HepG2 (cell line): Measurements from ENCODE around the gene MAN1A2. TPM values are rescaled to one million over a fixed set of nuclear protein-coding genes. Genes with fewer than 3 reads are reported as not detected.

Experiments
- BCL6 ChIP-seq: IDR thresholded peaks from 2 replicates; pipeline ENCODE4 v1.6.1; 2016; ENCODE audit warnings: missing genetic modification reagents, missing compliant biosample characterization
- CEBPZ ChIP-seq: IDR thresholded peaks from 2 replicates; pipeline ENCODE4 v1.6.1; 2012; ENCODE audit warnings: low read length, improper control_type of control experiment
- EEA1 ChIP-seq: sonication (generic); formaldehyde crosslinking; IDR thresholded peaks from 2 replicates; pipeline ENCODE4 v1.5.1; 2020; ENCODE audit warnings: mild to moderate bottlenecking, missing genetic modification reagents, borderline replicate concordance
- ELF1 ChIP-seq: sonication (generic); formaldehyde crosslinking; IDR thresholded peaks from 2 replicates; pipeline ENCODE4 v1.4.0; 2020; ENCODE audit warnings: missing genetic modification reagents
- ETS1 ChIP-seq: sonication (generic); formaldehyde crosslinking; IDR thresholded peaks from 2 replicates; pipeline ENCODE4 v1.4.0; 2020; ENCODE audit warnings: missing genetic modification reagents
- HOXA9 ChIP-seq: sonication (generic); formaldehyde crosslinking; IDR thresholded peaks from 2 replicates; pipeline ENCODE4 v1.8.1; 2022; ENCODE audit warnings: missing genetic modification reagents, mild to moderate bottlenecking, moderate library complexity, borderline replicate concordance
- JUND ChIP-seq: sonication (generic); formaldehyde crosslinking; IDR thresholded peaks from 2 replicates; pipeline ENCODE4 v1.8.0; 2022; ENCODE audit warnings: mild to moderate bottlenecking, missing genetic modification reagents
- KAT7 ChIP-seq: IDR thresholded peaks from 2 replicates; pipeline ENCODE4 v1.6.1; 2018; ENCODE audit warnings: borderline replicate concordance, missing compliant biosample characterization
- MED1 ChIP-seq: sonication (generic); formaldehyde crosslinking; IDR thresholded peaks from 2 replicates; pipeline ENCODE4 v1.4.0; 2020; ENCODE audit warnings: missing genetic modification reagents
- PCBP2 ChIP-seq: fragments of 200-400 bp; formaldehyde crosslinking; optimal IDR thresholded peaks from 2 replicates; pipeline ENCODE3; 2018; ENCODE audit warnings: low read length, low read depth; ENCODE audit not compliant: poor library complexity, severe bottlenecking
- RAD21 ChIP-seq: fragments of 450-650 bp; formaldehyde crosslinking; IDR thresholded peaks from 2 replicates; pipeline ENCODE4 v1.5.0; 2020; ENCODE audit warnings: mild to moderate bottlenecking
- SAP130 ChIP-seq: IDR thresholded peaks from 2 replicates; pipeline ENCODE4 v1.6.1; 2016; ENCODE audit warnings: low read depth
- SNAPC5 ChIP-seq: sonication (generic); formaldehyde crosslinking; IDR thresholded peaks from 2 replicates; pipeline ENCODE4 v1.8.1; 2023; ENCODE audit warnings: mild to moderate bottlenecking, missing genetic modification reagents, borderline replicate concordance
- ZNF331 ChIP-seq: sonication (generic); formaldehyde crosslinking; IDR thresholded peaks from 2 replicates; pipeline ENCODE4 v1.4.0; 2020; ENCODE audit warnings: missing genetic modification reagents
- ZNF335 ChIP-seq: sonication (generic); formaldehyde crosslinking; IDR thresholded peaks from 2 replicates; pipeline ENCODE4 v1.4.0; 2020; ENCODE audit warnings: missing genetic modification reagents
- ZNF382 ChIP-seq: sonication (generic); formaldehyde crosslinking; IDR thresholded peaks from 2 replicates; pipeline ENCODE4 v1.5.0; 2020; ENCODE audit warnings: missing genetic modification reagents, mild to moderate bottlenecking, borderline replicate concordance
- ZNF468 ChIP-seq: sonication (generic); formaldehyde crosslinking; IDR thresholded peaks from 2 replicates; pipeline ENCODE4 v1.8.0; 2022; ENCODE audit warnings: mild to moderate bottlenecking, moderate library complexity, missing genetic modification reagents
- ZNF564 ChIP-seq: sonication (generic); formaldehyde crosslinking; IDR thresholded peaks from 2 replicates; pipeline ENCODE4 v1.8.1; 2023; ENCODE audit warnings: mild to moderate bottlenecking, missing genetic modification reagents
- ZNF891 ChIP-seq: sonication (generic); formaldehyde crosslinking; IDR thresholded peaks from 2 replicates; pipeline ENCODE4 v1.5.0; 2020; ENCODE audit warnings: mild to moderate bottlenecking, missing genetic modification reagents
- polyA plus RNA-seq, 8 experiments: library from polyadenylated mRNA; depleted of rRNA in 3 of 8; stranded (reverse) in 7 of 8; unstranded in 1 of 8; fragments of >200 nt; fragmentation: Illumina TruSeq in 4 of 8; extraction: Trizol in 4 of 8; gene quantifications; 2 replicates each; pipeline versions ENCODE4 v1.2.1 to v1.2.3, GENCODE V29; 2011 to 2016; ENCODE audit warnings: low read depth in 4 of 8, missing spikeins in 1 of 8, mixed read lengths in 1 of 8; ENCODE audit not compliant: insufficient read depth in 1 of 8
- total RNA-seq, 5 experiments: library from RNA; depleted of rRNA; stranded (reverse); fragments of >200 nt; fragmentation: Illumina TruSeq; extraction: Trizol; gene quantifications; 2 replicates each; pipeline ENCODE4 v1.2.3, GENCODE V29; 2016; ENCODE audit warnings: low read depth in 1 of 5
- TF ChIP-seq, protein P1 (sequence below): sonication (generic); formaldehyde crosslinking; IDR thresholded peaks from 2 replicates; pipeline ENCODE4 v1.5.0; 2020; ENCODE audit warnings: missing genetic modification reagents
- TF ChIP-seq, protein P2 (sequence below): sonication (generic); formaldehyde crosslinking; IDR thresholded peaks from 2 replicates; pipeline ENCODE4 v1.4.0; 2020; ENCODE audit warnings: missing genetic modification reagents, mild to moderate bottlenecking, borderline replicate concordance

The MAN1A2 gene
- total and polyA plus RNA-seq, 2 of the 13 experiments (the other 11 are each of a cell fraction or from before 2014, with no cell fraction given), result 8.0 to 19.9 TPM

DNA sequence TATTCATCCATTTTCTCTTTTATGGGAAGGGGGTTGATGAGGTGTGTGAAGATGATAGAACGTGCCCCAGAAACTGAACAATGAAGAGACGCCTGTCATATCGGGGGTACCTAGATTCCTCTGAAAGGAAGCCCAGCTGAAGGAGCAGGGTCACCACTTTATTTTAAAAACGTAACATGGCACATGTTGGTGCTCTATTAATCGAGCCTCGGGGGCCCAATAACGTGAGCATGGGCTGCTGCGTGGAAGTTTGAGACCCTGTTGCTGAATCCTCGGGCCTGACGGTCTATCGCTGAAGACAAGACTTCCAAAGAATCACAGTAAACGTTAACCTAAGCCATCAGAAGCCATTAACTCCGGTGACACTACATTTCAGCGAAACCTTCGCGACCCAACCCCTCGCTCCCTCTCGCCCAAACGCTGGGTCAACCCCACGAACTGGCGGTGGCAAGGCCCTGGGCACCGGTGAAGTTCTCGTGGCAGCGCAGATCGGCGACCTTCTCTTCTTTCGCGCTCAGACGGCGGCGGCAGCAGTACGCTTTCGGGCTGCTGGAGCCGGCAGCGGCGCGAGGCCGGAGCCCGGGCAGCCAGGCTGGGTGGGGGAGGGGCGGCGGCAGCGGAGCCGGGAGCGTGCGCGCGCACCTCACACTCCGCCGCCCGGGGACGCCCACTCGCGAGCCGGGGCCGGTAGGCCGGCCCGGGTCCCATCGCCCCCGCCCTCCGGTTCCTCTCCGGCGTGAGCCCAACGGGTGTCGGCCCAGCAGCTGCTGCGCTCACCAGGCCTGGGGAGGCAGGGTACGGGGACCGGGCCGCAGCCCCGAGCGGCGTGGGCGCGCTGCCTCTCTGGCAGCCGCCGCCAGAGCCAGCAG is 838 bp upstream of the MAN1A2 start (continued):
- TF ChIP-seq CEBPZ (no peak), SNAPC5 (CRISPR knock-in tag) (no peak), ELF1 (CRISPR knock-in tag) (no peak), ZNF382 (CRISPR knock-in tag) (no peak), JUND (CRISPR knock-in tag) (no peak), SAP130 (CRISPR knock-in tag) (peak; percentile 17; the same call in 1 of the 2 replicates), ZNF564 (CRISPR knock-in tag) (no peak), PCBP2 (no peak), MED1 (CRISPR knock-in tag) (peak; percentile 42; the same call in 1 of the 2 replicates), KAT7 (CRISPR knock-in tag) (peak; percentile 76; the same call in 1 of the 2 replicates), ZNF331 (CRISPR knock-in tag) (no peak), ZNF335 (no peak), RAD21 (CRISPR knock-in tag) (peak; percentile 39; the same call in 1 of the 2 replicates), EEA1 (CRISPR knock-in tag) (no peak), BCL6 (CRISPR knock-in tag) (peak; percentile 12; the same call in 1 of the 2 replicates), ETS1 (CRISPR knock-in tag) (no peak), ZNF468 (CRISPR knock-in tag) (no peak), HOXA9 (0 out of 2 replicates have a peak, but pooled peaks have one; percentile 57), ZNF891 (CRISPR knock-in tag) (0 out of 2 replicates have a peak, but pooled peaks have one; percentile 53)
- TF ChIP-seq, protein P1, sequence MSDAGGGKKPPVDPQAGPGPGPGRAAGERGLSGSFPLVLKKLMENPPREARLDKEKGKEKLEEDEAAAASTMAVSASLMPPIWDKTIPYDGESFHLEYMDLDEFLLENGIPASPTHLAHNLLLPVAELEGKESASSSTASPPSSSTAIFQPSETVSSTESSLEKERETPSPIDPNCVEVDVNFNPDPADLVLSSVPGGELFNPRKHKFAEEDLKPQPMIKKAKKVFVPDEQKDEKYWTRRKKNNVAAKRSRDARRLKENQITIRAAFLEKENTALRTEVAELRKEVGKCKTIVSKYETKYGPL (CRISPR knock-in tag), result 0 out of 2 replicates have a peak, but pooled peaks have one; percentile 23
- TF ChIP-seq, protein P2, sequence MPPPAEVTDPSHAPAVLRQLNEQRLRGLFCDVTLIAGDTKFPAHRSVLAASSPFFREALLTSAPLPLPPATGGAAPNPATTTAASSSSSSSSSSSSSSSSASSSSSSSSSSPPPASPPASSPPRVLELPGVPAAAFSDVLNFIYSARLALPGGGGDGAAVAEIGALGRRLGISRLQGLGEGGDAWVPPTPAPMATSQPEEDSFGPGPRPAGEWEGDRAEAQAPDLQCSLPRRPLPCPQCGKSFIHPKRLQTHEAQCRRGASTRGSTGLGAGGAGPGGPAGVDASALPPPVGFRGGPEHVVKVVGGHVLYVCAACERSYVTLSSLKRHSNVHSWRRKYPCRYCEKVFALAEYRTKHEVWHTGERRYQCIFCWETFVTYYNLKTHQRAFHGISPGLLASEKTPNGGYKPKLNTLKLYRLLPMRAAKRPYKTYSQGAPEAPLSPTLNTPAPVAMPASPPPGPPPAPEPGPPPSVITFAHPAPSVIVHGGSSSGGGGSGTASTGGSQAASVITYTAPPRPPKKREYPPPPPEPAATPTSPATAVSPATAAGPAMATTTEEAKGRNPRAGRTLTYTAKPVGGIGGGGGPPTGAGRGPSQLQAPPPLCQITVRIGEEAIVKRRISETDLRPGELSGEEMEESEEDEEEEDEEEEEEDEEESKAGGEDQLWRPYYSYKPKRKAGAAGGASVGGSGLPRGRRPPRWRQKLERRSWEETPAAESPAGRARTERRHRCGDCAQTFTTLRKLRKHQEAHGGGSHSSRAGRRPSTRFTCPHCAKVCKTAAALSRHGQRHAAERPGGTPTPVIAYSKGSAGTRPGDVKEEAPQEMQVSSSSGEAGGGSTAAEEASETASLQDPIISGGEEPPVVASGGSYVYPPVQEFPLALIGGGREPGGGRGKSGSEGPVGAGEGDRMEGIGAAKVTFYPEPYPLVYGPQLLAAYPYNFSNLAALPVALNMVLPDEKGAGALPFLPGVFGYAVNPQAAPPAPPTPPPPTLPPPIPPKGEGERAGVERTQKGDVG (CRISPR knock-in tag), result no peak
